Measurements from ENCODE around the gene SKA3.

The SKA3 gene

GRCh38 chr13:21106089-21106488, 70.3 kb downstream of the SKA3 start:
- DNase-seq (ENCODE audit: low read depth): peak; percentile 67
- no peak for TF ChIP-seq CTCF (conservative IDR thresholded peaks at IDR 0.05; ENCODE audit: low read depth, low read length)

GRCh38 chr13:21104199-21105019, 71.9 kb downstream of the SKA3 start:
- no peak for TF ChIP-seq CTCF (conservative IDR thresholded peaks at IDR 0.05; ENCODE audit: low read depth, low read length)
- no peak for DNase-seq (ENCODE audit: low read depth)
- no peak overlapping the region for H3K4me3 ChIP-seq (ENCODE audit: low read depth, low read length)

More at GRCh38 chr13:21106089-21106488, 70.3 kb downstream of the SKA3 start:
- H3K4me3 ChIP-seq (ENCODE audit: low read depth, low read length): no peak overlapping the region

Data from choroid plexus epithelial cell (primary cell).